Mononuclear cell (primary cell): Measurements from ENCODE around the gene MAST1. TPM values are rescaled to one million over a fixed set of nuclear protein-coding genes. Genes with fewer than 3 reads are reported as not detected.
A peak's percentile ranks its signal among the peaks of the same experiment; 100 is the strongest.
"Not testable (repeated sequence)": the region's sequence is repeated elsewhere in the genome, so short reads cannot be mapped to it uniquely, and the experiment has no call there.

Experiments used
- H3K27me3 ChIP-seq: 2 replicates; pipeline ENCODE4 v1.6.0; 2011; ENCODE audit warnings: low read length, control low read depth; ENCODE audit not compliant: insufficient read depth
- H3K4me1 ChIP-seq: 2 replicates; pipeline ENCODE4 v1.5.1; 2011; ENCODE audit warnings: mild to moderate bottlenecking, low read length, control low read depth; ENCODE audit not compliant: insufficient read depth
- H3K4me3 ChIP-seq: 2 replicates; pipeline ENCODE4 v1.5.1; 2011; ENCODE audit warnings: mild to moderate bottlenecking, low read length, moderate library complexity
- H3K9me3 ChIP-seq: 2 replicates; pipeline ENCODE4 v1.5.1; 2011; ENCODE audit warnings: low read depth, mild to moderate bottlenecking, control low read depth, low read length
- total RNA-seq: library from RNA; depleted of rRNA; stranded (reverse); fragments of >200 nt; gene quantifications from one replicate; pipeline ENCODE4 v1.2.3, GENCODE V29; 2012

The MAST1 gene
- total RNA-seq, 1 donor: 0.52 TPM

- Histone ChIP-seq H3K27me3 (no peaks in the 10 kb centered on the region), H3K4me1 (peaks cover 57% of the 10 kb centered on the region), H3K9me3 (no peaks in the 10 kb centered on the region), H3K4me3 (no peak overlapping the region)
These were observed 48.3 kb downstream of the MAST1 start for GRCh38 chr19:12886651-12886968.

- peaks cover 57% of the 10 kb centered on the region for H3K4me1 ChIP-seq
- no peaks in the 10 kb centered on the region for H3K27me3 ChIP-seq
- no peak within 1 kb of the TSS for H3K4me3 ChIP-seq
- no peaks in the 10 kb centered on the region for H3K9me3 ChIP-seq
These were observed 48.8 kb downstream of the MAST1 start, which contains the start of gene KLF1 for GRCh38 chr19:12886969-12887747. KLF1 (minus strand) TSS chr19:12887201; CDS start chr19:12887140, 61 bp downstream.

DNA sequence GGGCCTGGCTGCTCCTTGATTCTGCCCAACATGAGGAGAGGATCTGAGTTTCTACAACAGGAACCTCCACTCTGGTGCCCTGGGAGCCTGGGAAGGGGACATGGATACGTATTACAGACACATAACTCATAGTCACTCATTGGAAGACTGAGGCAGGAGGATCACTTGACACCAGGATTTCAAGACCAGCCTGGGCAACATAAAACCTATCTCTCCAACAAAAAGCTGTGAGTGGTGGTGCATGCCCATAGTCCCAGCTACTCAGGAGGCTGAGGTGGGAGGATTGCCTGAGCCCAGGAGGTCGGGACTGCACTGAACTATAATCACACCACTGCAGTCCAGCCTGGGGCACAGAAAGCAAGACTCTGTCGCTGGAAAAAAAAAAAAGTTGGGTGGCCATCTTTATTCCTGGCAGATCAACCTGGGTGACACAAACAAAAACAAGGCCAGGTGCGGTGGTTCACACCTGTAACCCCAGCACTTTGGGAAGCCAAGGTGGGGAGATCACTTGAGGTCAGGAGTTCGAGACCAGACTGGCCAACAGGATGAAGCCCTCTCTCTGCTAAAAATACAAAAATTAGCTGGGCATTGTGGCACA, 49.8 kb downstream of the MAST1 start:
- H3K27me3 ChIP-seq: no peaks in the 10 kb centered on the region
- no peak overlapping the region for H3K4me3 ChIP-seq
- H3K4me1 ChIP-seq: peaks cover 48% of the 10 kb centered on the region
- H3K9me3 ChIP-seq: no peaks in the 10 kb centered on the region

DNA sequence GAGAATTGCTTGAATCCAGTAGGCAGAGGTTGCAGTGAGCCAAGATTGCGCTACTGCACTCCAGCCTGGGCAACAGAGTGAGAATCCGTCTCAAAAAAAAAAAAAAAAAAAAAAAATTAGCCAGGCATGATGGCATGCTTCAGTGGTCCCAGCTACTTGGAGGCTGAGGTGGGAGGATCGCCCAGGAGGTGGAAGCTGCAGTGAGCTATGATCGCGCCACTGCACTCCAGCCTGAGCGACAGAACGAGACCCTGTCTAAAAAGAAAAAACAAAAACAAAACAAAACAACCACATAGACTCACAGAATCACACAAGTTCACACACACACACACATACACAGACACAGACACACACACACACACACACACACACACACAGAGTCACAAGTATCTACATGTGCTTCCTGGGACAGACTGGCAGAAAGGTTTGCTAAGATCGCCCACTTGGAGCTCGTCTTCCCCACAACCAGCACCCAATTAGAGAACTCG, 52.0 kb downstream of the MAST1 start:
- H3K9me3 ChIP-seq, H3K27me3 ChIP-seq: not testable (repeated sequence)
- peak overlapping the region; percentile 64 for H3K4me3 ChIP-seq
- peaks cover 26% of the 10 kb centered on the region for H3K4me1 ChIP-seq

GRCh38 chr19:12890787-12891552, 52.7 kb downstream of the MAST1 start, which contains the start of gene GCDH:
GCDH (plus strand) TSS chr19:12891160; CDS start chr19:12891305, 145 bp downstream.
- peak within 1 kb of the TSS; percentile 64 for H3K4me3 ChIP-seq
- H3K4me1 ChIP-seq: peaks cover 20% of the 10 kb centered on the region
- no peaks in the 10 kb centered on the region for H3K9me3 ChIP-seq
- H3K27me3 ChIP-seq: no peaks in the 10 kb centered on the region

- Histone ChIP-seq H3K4me3 (peak overlapping the region; percentile 64), H3K4me1 (peaks cover 18% of the 10 kb centered on the region), H3K9me3 (no peaks in the 10 kb centered on the region), H3K27me3 (no peaks in the 10 kb centered on the region)
These were observed 53.3 kb downstream of the MAST1 start for GRCh38 chr19:12891553-12892021.

GRCh38 chr19:12893582-12893981, 55.3 kb downstream of the MAST1 start:
- Histone ChIP-seq H3K4me1 (peaks cover 18% of the 10 kb centered on the region), H3K4me3 (no peak overlapping the region), H3K27me3 (no peaks in the 10 kb centered on the region), H3K9me3 (no peaks in the 10 kb centered on the region)

GRCh38 chr19:12896460-12896859, 58.1 kb downstream of the MAST1 start:
- no peaks in the 10 kb centered on the region for H3K9me3 ChIP-seq
- H3K4me3 ChIP-seq: no peak overlapping the region
- no peaks in the 10 kb centered on the region for H3K27me3 ChIP-seq
- H3K4me1 ChIP-seq: peaks cover 8% of the 10 kb centered on the region

GRCh38 chr19:12899891-12900518, 61.7 kb downstream of the MAST1 start:
- H3K4me1 ChIP-seq: no peaks in the 10 kb centered on the region
- H3K4me3 ChIP-seq: no peak overlapping the region
- H3K27me3 ChIP-seq: no peaks in the 10 kb centered on the region
- H3K9me3 ChIP-seq: no peaks in the 10 kb centered on the region

DNA sequence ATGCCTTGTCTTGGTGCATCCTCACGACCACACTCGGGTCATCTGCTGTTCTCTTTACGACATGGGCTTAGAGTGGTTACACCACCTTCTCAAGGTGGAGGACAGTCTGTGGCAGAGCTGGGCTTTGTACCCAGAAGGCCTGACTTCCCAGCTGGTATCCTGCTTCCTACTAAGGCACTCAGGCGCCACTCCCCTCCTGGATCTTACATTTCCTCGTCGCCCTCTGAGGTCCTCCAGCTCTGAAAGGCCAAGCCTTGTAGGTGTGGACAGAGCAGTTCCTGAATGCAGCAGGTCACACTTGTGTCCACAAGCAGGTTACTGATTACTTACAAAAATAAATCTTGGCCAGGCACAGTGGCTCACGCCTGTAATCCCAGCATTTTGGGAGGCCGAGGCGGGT, 68.9 kb downstream of the MAST1 start:
- no peak overlapping the region for H3K4me3 ChIP-seq
- no peaks in the 10 kb centered on the region for H3K4me1 ChIP-seq
- H3K27me3 ChIP-seq: no peaks in the 10 kb centered on the region
- H3K9me3 ChIP-seq: no peaks in the 10 kb centered on the region

DNA sequence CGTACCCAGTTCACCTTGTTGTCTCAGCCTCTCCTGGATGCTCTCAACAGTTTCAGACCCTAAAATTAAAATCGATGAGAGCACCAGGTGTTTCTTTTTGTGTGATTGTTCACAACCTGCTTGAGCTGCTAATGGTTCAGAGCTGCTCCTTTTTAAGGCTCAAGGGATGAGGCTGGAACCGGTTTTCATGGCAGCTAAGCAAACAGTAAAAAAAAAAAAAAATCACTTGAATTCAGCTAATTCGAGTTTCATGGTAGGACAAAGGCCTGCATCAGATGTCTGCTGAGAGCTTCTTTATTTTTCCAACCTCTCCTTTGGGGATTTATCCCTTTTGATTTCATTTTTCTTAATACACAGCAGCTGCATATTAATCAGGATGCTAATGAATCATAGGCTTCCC, 74.3 kb downstream of the MAST1 start:
- no peaks in the 10 kb centered on the region for H3K27me3 ChIP-seq
- peaks cover 24% of the 10 kb centered on the region for H3K4me1 ChIP-seq
- H3K4me3 ChIP-seq: no peak overlapping the region
- H3K9me3 ChIP-seq: no peaks in the 10 kb centered on the region

DNA sequence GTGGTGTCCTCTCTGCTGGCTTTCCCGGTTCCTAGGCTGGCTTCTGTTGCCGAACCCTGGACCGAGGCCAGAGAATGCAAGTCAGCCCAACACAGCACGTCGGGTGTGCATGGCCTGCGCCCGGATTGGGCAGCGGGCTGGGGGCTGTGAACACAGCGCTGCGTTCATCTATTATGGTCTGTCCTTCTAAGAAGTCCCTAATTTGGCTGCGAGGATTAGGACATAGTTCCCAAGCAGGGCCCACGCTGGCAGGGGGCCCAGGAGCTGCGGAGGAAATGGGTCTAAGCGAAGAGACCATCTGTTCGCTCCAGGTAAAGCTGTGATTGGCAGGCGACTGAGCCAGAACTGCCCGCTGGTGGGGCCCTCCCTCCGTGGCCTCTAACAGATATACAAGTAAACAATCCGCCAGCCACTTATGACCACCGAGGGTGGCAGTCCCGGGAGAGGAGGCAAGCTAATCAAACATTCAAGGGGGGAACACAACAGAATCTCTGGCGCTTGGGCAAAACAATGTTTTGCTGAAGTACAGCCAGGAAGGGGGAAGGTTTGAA, 74.8 kb downstream of the MAST1 start:
- peaks cover 24% of the 10 kb centered on the region for H3K4me1 ChIP-seq
- H3K4me3 ChIP-seq: no peak overlapping the region
- H3K9me3 ChIP-seq: no peaks in the 10 kb centered on the region
- no peaks in the 10 kb centered on the region for H3K27me3 ChIP-seq

DNA sequence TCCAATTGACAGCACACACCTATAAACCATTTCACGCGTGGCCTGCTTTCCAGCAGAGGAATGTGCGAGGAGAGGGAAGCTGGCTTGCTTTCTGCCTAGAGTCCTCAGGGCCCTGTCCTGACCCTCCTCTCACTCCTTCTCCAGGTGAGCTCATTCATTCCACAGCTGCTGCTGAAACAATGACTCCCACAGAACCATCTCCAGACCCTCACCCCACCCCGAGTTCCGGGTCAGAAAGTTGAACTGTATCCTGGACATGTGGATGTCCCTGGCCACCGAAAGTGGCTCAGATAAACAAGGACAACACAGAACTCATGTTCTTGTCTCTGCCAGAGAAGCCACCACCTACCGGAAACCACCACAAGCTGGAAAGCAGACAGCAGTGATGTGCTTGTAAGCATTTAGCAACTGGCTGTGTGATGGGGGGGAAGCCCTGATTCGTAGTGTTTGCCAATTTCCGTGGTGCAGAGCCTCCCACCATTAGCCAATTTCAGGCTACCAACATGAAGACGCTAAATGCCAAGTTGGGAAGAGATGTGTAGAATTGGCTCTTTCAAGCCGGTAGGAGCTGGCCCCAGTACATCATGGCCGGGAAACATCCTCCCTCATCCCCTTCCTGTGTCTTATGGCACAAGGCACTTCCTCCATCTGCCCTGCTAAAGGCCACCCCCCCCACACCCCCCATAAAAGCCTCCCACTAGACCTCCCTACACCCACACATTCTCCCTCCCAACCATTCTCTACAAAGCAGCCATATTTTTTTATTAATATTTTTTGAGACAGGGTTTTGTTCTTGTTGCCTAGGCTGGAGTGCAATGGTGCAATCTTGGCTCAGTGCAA, 75.8 kb downstream of the MAST1 start:
- H3K9me3 ChIP-seq: no peaks in the 10 kb centered on the region
- no peaks in the 10 kb centered on the region for H3K27me3 ChIP-seq
- H3K4me1 ChIP-seq: peaks cover 29% of the 10 kb centered on the region
- no peak overlapping the region for H3K4me3 ChIP-seq

GRCh38 chr19:12915860-12916259, 77.5 kb downstream of the MAST1 start:
- H3K4me1 ChIP-seq: peaks cover 34% of the 10 kb centered on the region
- H3K27me3 ChIP-seq, H3K4me3 ChIP-seq, H3K9me3 ChIP-seq: not testable (repeated sequence)
